NK-92 (cell line): ENCODE data around the gene ATP2C1.

Experiments used
- DNase-seq: peaks from one replicate; lab custom pipeline; 2025; ENCODE audit not compliant: unreplicated experiment; lab: John Stamatoyannopoulos, UW

Gene ATP2C1

GRCh38 chr3:130895690-130896488 lies 2.0 kb downstream of the ATP2C1 start:
- DNase-seq, result no peak

- no peak for DNase-seq
Observed at GRCh38 chr3:130897316-130897715, 3.4 kb downstream of the ATP2C1 start.

- no peak for DNase-seq
Observed at GRCh38 chr3:130900959-130901358, 7.1 kb downstream of the ATP2C1 start.

- DNase-seq, result no peak
Observed at GRCh38 chr3:130901463-130902204, 7.8 kb downstream of the ATP2C1 start.

GRCh38 chr3:130903412-130903908 lies 9.6 kb downstream of the ATP2C1 start:
- no peak for DNase-seq

- no peak for DNase-seq
Observed at GRCh38 chr3:130904491-130904890, 10.6 kb downstream of the ATP2C1 start.

- no peak for DNase-seq
Observed at GRCh38 chr3:130905551-130905950, 11.7 kb downstream of the ATP2C1 start.

- no peak for DNase-seq
Observed at GRCh38 chr3:130906374-130906995, 12.6 kb downstream of the ATP2C1 start.

- DNase-seq, result no peak
Observed at GRCh38 chr3:130907500-130907899, 13.6 kb downstream of the ATP2C1 start.

- DNase-seq, result no peak
Observed at GRCh38 chr3:130907966-130908365, 14.1 kb downstream of the ATP2C1 start.

GRCh38 chr3:130915567-130916292 lies 21.8 kb downstream of the ATP2C1 start:
- no peak for DNase-seq

GRCh38 chr3:130916507-130917167 lies 22.8 kb downstream of the ATP2C1 start:
- no peak for DNase-seq

- no peak for DNase-seq
Observed at GRCh38 chr3:130918328-130918727, 24.4 kb downstream of the ATP2C1 start.

GRCh38 chr3:130925628-130926027 lies 31.7 kb downstream of the ATP2C1 start:
- DNase-seq, result no peak

- no peak for DNase-seq
Observed at GRCh38 chr3:130926504-130926903, 32.6 kb downstream of the ATP2C1 start.

GRCh38 chr3:130929804-130930203 lies 35.9 kb downstream of the ATP2C1 start:
- DNase-seq, result no peak

- DNase-seq, result no peak
Observed at GRCh38 chr3:130932979-130933378, 39.1 kb downstream of the ATP2C1 start.

- DNase-seq, result no peak
Observed at GRCh38 chr3:130933801-130934345, 40.0 kb downstream of the ATP2C1 start.

GRCh38 chr3:130934442-130935089 lies 40.7 kb downstream of the ATP2C1 start:
- DNase-seq, result no peak
